Brain microvascular endothelial cell (primary cell): Measurements from ENCODE around the gene ARHGAP26.
A peak's percentile ranks its signal among the peaks of the same experiment; 100 is the strongest.

Experiments
- DNase-seq: peaks from one replicate; pipeline ENCODE4 v3.0.0-alpha.2; 2020
- H3K27ac ChIP-seq: fragments of 250-450 bp; sonication (Bioruptor Pico); 2 replicates; pipeline ENCODE4 v1.5.1; 2020; ENCODE audit warnings: mild to moderate bottlenecking, moderate library complexity
- H3K27me3 ChIP-seq: fragments of 250-450 bp; sonication (Bioruptor Pico); replicated peaks from 2 replicates; pipeline ENCODE4 v1.5.1; 2020; ENCODE audit warnings: mild to moderate bottlenecking
- H3K36me3 ChIP-seq: fragments of 250-450 bp; sonication (Bioruptor Pico); replicated peaks from 2 replicates; pipeline ENCODE4 v1.5.1; 2020; ENCODE audit warnings: mild to moderate bottlenecking
- H3K4me3 ChIP-seq: 2 replicates; pipeline ENCODE4 v1.5.1; 2011; ENCODE audit warnings: low read depth, mild to moderate bottlenecking, control low read depth, low read length, moderate library complexity
- in situ Hi-C: cut with HindIII; loops from 2 replicates; pipeline ENCODE4 v1.10.0; 2017; ENCODE audit warnings: low sequenced_read_pairs, low pct_ligation_motif_present
- TF ChIP-seq, protein P1 (sequence below): IDR thresholded peaks from 2 replicates; pipeline ENCODE4 v1.5.1; 2011; ENCODE audit warnings: low read depth, mild to moderate bottlenecking, moderate library complexity, low read length, control low read depth, inconsistent platforms; ENCODE audit errors: missing control alignments

The ARHGAP26 gene

DNA sequence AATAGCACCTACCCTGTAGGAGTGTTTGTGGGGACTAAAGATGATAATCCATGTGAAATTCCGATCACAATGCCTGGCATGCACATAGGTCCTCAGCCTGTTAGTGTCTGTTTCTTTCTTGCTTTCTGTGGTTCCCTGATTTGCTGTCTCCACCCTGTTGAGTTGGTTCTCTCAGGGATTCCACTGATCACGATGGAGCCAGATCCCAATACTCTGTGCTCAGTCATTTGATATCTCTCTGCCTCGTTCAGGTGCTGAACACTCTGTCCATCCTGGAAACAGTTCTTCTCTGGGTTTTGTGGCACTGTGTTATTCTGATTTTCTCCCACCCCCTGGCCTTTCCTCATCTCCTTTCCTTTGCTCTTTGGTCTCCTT lies 60.8 kb downstream of the ARHGAP26 start:
- in situ Hi-C loops, result no loop called here
- H3K4me3 ChIP-seq, result no peak overlapping the region
- no peaks in the 10 kb centered on the region for H3K36me3 ChIP-seq
- H3K27me3 ChIP-seq, result no peaks in the 10 kb centered on the region
- H3K27ac ChIP-seq, result peak overlapping the region; percentile 88
- DNase-seq, result no peak
- TF ChIP-seq, protein P1, sequence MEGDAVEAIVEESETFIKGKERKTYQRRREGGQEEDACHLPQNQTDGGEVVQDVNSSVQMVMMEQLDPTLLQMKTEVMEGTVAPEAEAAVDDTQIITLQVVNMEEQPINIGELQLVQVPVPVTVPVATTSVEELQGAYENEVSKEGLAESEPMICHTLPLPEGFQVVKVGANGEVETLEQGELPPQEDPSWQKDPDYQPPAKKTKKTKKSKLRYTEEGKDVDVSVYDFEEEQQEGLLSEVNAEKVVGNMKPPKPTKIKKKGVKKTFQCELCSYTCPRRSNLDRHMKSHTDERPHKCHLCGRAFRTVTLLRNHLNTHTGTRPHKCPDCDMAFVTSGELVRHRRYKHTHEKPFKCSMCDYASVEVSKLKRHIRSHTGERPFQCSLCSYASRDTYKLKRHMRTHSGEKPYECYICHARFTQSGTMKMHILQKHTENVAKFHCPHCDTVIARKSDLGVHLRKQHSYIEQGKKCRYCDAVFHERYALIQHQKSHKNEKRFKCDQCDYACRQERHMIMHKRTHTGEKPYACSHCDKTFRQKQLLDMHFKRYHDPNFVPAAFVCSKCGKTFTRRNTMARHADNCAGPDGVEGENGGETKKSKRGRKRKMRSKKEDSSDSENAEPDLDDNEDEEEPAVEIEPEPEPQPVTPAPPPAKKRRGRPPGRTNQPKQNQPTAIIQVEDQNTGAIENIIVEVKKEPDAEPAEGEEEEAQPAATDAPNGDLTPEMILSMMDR, result no peak

DNA sequence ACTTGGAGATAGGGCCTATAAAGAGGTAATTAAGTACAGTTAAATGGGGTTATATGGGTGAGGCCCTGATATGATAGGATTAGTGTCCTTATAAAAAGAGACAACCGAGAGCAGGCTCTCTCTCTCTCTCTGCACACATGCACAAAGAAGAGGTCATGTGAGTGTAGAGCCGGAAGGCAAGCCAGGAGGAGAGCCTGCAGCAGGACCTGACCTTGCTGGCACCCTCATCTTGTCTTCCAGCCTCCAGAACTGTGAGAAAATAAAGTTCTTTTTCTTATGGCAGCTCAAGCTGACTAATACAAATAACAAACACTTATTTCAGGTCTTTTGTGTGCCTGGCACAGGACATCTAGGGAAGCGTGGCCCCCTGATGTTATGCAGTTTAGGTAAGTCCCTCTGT lies 62.1 kb downstream of the ARHGAP26 start:
- no peak for DNase-seq
- TF ChIP-seq, protein P1, result no peak
- in situ Hi-C loops, result no loop called here

DNA sequence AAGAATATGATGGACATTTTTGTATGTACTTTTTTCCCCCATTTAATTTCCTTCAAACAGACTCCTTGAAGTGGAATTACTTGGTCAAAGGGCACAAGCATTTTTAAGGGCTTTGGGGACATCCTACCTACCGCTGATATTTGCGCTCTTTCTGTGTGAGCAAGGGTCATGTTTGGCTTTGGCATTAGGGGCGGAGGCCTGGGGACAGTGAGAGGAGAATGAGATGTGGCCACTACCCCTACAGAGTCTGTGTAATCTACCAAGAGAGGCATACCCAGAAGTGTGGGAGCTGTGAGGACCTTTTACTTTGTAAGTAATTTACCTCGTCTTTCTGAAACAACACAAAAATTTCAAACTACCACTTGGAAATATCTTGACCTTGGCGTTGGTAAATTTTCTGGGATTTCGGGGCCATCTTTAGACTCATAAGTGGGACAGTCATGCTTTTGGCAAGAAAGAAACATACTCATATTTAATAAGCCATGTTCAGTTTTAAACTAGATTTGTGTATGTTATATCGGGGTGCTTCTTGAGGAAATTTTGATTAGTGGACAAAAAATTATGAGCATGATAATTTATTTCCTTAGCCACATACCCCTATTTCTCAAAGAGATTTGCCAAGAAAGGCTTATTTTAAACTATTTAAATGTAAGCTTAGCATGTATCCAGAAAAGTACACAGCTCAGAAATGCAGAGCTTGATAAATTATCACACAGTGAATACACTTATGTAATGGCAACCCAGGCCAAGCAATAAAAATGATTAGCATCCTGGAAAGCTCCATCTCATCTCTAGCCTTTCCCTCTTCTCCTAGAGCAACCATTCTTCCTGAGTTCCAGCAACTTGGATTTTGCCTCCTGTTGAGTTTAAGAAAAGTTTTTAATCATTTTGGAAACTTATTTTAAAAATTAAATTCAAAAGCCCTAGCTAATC lies 63.6 kb downstream of the ARHGAP26 start:
- TF ChIP-seq, protein P1, result no peak
- H3K27ac ChIP-seq, result no peak overlapping the region
- no peaks in the 10 kb centered on the region for H3K27me3 ChIP-seq
- DNase-seq, result no peak
- in situ Hi-C loops, result no loop called here
- no peaks in the 10 kb centered on the region for H3K36me3 ChIP-seq
- no peak overlapping the region for H3K4me3 ChIP-seq

More for the DNA sequence above, 62.1 kb downstream of the ARHGAP26 start:
- no peak overlapping the region for H3K4me3 ChIP-seq
- no peaks in the 10 kb centered on the region for H3K36me3 ChIP-seq
- H3K27me3 ChIP-seq, result no peaks in the 10 kb centered on the region
- H3K27ac ChIP-seq, result no peak overlapping the region

DNA sequence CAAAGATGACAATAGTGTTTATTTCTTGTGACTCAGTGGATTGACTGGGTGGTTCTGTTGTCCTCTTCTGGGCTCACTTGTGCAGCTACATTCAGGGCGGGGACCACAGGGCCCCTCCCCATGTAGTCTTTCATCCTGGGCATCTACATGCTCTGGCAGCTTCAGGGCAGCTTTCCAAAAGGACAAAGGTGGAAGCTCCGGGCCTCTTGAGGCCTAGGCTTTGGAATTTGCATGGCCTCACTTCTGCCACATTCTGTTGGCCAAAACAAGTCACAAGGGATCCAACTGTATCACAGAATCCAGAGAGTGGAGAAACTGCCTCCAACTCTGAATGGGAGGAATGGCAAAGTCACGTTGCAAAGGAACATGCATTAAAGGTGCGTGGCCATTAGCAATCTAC lies 64.3 kb downstream of the ARHGAP26 start:
- no peaks in the 10 kb centered on the region for H3K27me3 ChIP-seq

DNA sequence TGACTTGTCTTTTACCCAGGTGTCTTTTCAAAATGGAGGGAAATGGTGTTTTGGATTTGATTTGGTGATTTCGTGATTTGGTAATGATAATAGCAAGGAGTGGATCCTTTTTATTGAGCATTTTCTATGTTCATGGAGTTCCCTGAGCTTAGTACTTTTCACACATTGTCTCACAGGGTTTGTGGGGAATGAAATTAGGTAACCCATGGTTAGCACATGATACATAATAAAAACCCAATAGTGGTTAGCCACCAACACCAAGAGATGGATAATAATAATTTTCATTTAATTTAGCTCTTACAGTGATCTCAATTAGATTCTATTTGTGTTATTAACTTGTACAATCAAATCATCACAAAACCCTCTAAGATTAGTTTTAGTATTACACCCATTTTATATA lies 65.4 kb downstream of the ARHGAP26 start:
- TF ChIP-seq, protein P1, result no peak
- in situ Hi-C loops, result no loop called here
- H3K27me3 ChIP-seq, result no peaks in the 10 kb centered on the region
- H3K4me3 ChIP-seq, result no peak overlapping the region
- no peak for DNase-seq
- H3K36me3 ChIP-seq, result no peaks in the 10 kb centered on the region
- no peak overlapping the region for H3K27ac ChIP-seq

More for the DNA sequence above, 64.3 kb downstream of the ARHGAP26 start:
- H3K4me3 ChIP-seq, result no peak overlapping the region
- in situ Hi-C loops, result no loop called here
- TF ChIP-seq, protein P1, result no peak
- H3K36me3 ChIP-seq, result no peaks in the 10 kb centered on the region
- DNase-seq, result no peak
- no peak overlapping the region for H3K27ac ChIP-seq

DNA sequence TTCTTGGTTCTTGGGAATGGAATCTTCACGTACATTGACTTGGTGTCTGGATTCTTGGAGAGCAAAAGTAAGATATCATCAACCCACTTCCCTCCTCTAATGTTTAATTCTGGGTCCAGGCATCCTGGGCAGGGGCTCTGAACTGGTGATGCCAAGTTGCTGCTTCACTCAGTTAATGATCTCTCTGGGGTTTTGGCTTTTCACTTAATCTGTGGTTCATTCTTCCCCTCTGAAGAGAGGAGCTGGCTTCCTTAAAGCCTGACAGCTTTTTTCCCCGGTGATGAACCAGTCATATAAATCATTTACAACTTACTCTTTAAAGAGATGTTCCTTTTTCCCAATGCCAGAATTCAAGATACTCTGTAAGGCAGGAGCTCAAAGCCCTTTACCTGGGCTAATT lies 65.9 kb downstream of the ARHGAP26 start:
- in situ Hi-C loops, result no loop called here
- DNase-seq, result no peak
- Histone ChIP-seq H3K27ac (no peak overlapping the region), H3K4me3 (no peak overlapping the region), H3K36me3 (no peaks in the 10 kb centered on the region), H3K27me3 (no peaks in the 10 kb centered on the region)
- TF ChIP-seq, protein P1, result no peak
